Subcutaneous adipose tissue (tissue), 4 donors: ENCODE measurements around the gene HIGD2B. TPM values are rescaled to one million over a fixed set of nuclear protein-coding genes. Genes with fewer than 3 reads are reported as not detected.

Experiments used
- total RNA-seq, 4 donors: library from RNA; depleted of rRNA; stranded (reverse); fragments of >200 nt; gene quantifications; one replicate each; pipeline ENCODE4 v1.1.0, GENCODE V29; 2016
- TF ChIP-seq, protein P1 (sequence below): fragments of 450-650 bp; IDR thresholded peaks from one replicate; pipeline ENCODE4 v1.5.1; 2016; ENCODE audit warnings: low read depth, mild to moderate bottlenecking, control low read depth, antibody characterized with exemption, moderate library complexity

The HIGD2B gene
- total RNA-seq, 4 donors from 2014 or later = not detected

DNA sequence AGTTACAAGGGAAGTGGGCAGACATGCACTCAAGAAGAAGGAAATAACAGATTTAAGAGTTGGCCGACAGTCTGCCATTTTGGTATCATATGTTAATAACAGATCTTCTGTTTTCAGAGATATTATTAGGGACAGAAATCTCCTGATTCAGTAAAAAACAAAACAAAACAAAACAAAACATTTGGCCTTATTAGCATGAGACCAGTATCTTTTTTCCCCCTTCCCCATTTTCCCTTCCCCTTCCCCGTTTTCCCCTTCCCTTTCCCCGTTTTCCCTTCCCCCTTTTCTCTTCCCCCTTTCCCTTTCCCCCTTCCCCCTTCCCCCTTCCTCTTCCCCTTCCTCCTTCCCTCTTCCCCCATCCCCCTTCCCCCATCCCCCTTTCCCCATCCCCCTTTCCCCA, 39.5 kb upstream of the HIGD2B start:
- TF ChIP-seq, protein P1, sequence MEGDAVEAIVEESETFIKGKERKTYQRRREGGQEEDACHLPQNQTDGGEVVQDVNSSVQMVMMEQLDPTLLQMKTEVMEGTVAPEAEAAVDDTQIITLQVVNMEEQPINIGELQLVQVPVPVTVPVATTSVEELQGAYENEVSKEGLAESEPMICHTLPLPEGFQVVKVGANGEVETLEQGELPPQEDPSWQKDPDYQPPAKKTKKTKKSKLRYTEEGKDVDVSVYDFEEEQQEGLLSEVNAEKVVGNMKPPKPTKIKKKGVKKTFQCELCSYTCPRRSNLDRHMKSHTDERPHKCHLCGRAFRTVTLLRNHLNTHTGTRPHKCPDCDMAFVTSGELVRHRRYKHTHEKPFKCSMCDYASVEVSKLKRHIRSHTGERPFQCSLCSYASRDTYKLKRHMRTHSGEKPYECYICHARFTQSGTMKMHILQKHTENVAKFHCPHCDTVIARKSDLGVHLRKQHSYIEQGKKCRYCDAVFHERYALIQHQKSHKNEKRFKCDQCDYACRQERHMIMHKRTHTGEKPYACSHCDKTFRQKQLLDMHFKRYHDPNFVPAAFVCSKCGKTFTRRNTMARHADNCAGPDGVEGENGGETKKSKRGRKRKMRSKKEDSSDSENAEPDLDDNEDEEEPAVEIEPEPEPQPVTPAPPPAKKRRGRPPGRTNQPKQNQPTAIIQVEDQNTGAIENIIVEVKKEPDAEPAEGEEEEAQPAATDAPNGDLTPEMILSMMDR = no peak

DNA sequence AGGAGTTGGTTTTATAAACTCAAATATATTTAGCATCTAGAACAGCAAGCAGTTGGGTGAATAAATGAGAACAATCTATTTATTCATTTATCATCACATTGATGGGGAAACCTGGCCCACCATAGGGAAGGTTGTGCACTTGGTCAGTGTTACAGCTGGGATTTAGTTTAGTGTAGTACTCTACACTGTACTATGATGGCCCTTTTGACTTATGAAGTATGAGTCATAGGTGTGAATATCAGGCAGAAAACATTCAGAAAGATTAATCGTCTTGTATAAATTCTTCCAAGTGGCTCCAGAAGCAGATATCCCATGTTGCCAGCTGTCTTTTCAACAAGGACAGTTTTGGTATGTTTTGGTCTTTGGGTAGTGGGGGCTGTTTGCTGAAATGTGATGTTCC, 38.0 kb upstream of the HIGD2B start:
- TF ChIP-seq, protein P1 = no peak

DNA sequence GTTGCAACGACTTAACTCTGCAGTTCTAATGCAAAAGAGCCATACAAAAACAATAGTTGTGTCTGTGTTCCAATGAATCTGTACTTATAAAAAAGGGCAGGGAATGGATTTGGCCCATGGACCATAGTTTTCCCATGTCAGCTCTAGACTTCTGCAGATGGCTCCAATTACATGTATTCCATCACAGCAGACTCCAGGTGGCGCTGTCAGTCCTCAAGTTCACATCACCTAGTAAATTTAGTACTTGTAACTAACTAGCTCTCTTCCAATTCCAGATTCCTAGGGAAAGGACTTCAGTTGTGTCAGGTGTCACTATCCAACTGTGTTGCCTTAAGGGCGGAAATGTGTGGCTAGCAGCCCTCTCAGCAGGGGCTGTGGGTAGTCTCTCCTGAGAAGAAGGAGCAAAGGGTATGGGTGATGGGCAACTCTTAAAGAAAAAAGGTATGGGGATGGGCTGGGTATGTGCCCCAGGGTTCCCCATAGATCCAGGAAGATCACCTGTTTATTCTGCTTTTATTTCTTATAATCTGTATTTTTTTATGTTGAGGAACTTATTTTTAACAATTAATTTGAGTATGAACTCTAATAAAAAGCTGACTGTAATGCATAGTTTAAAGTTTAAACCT, 36.2 kb upstream of the HIGD2B start:
- TF ChIP-seq, protein P1 = no peak

DNA sequence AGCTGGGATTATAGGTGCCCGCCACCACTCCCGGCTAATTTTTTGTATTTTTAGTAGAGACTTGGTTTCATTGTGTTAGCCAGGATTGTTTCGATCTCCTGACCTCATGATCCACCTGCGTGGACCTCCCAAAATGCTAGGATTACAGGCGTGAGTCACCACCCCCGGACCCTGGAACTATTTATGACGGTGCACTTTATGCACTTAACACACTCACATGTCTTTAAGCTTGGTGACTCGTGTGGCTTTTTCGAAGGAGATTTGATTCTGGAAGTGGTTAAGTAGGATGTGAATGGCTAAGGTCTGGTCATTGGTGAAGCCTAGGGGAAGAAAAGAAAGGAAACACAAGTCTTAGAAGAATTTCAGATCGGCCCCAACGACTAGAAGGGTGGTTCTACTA, 20.3 kb upstream of the HIGD2B start:
- TF ChIP-seq, protein P1 = no peak

DNA sequence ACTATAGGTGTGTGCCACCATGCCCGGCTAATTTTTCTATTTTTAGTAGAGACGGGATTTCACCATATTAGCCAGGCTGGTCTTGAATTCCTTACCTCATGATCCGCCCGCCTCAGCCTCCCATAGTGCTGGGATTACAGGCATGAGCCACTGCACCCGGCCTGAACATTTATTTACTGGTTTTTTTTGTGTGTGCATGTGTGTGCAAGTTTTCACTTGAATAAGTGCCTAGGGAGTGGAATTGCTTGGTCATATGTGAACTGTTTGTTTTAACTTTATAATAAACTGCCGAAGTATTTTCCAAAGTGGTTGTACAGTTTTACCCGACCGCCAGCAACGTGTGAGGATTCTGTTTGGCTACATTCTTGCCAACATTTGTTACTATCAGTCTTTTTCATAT, 14.1 kb upstream of the HIGD2B start:
- TF ChIP-seq, protein P1 = no peak

DNA sequence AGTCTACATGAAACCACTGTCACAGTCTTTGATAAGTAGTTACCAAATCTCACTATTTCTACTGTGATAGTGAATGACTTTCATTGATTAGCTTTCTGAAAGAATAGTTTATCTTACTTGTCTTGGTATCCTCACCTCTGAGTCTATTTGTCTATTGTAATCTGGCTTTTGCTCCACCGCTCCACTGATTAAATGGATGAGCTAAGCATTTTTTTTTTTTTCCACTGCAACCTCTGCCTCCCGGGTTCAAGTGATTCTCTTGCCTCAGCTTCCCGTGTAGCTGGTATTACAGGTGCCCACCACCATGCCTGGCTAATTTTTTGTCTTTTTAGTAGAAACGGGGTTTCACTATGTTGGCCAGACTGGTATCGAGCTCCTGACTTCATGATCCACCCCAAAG, 13.0 kb upstream of the HIGD2B start:
- TF ChIP-seq, protein P1 = no peak

DNA sequence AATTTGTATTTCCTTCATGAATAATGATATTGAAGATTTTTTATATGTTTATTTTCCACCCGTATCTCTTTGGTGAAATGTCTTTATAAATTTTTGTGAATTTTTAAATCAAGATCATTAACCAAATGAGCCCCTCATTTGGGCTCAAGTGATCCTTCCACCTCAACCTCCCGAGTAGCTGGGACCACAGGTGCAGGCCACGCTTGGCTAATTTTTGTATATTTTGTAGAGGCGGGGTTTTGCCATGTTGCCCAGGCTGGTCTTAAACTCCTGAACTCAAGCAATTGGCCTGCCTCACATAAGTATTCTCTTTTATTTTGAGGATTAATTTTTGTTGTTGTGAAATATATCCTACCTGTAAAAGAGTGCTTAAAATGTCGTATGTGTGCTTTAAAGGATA, 5.0 kb upstream of the HIGD2B start:
- TF ChIP-seq, protein P1 = no peak
